H54 (cell line): ENCODE data around the gene RAB27B.

ENCODE experiments used
- DNase-seq: peaks from one replicate; pipeline ENCODE4 v3.0.0; 2011; ENCODE audit warnings: low spot score, mixed read lengths; ENCODE audit not compliant: insufficient read length
- FAIRE-seq: peaks from 3 replicates; lab custom pipeline; 2011; peaks lifted over from hg19 to GRCh38; lab: Jason Lieb, UNC
- POLR2A ChIP-seq: IDR thresholded peaks from 2 replicates; pipeline ENCODE4 v1.6.1; 2011; ENCODE audit warnings: low read depth, mild to moderate bottlenecking, low read length

Gene RAB27B

GRCh38 chr18:54828281-54828881, at the start of gene RAB27B:
TSS of gene RAB27B (plus strand) at chr18:54828477. CDS start at chr18:54877586, 49,109 bp downstream.
- peak; percentile 35 for DNase-seq
- TF ChIP-seq POLR2A: peak; percentile 34; the same call in 1 of the 2 replicates
- peak; percentile 89 for FAIRE-seq

GRCh38 chr18:54780285-54780861, 47.9 kb upstream of the RAB27B start:
- FAIRE-seq (no peak), DNase-seq (no peak)
- TF ChIP-seq POLR2A: no peak

GRCh38 chr18:54780970-54781369, 47.3 kb upstream of the RAB27B start:
- DNase-seq (no peak), FAIRE-seq (no peak)
- no peak for TF ChIP-seq POLR2A

- no peak for FAIRE-seq
- DNase-seq: no peak
- TF ChIP-seq POLR2A: no peak
These were observed 45.1 kb upstream of the RAB27B start for GRCh38 chr18:54783139-54783538.

GRCh38 chr18:54786206-54786605, 42.1 kb upstream of the RAB27B start:
- FAIRE-seq (no peak), DNase-seq (no peak)
- no peak for TF ChIP-seq POLR2A

- no peak for FAIRE-seq
- TF ChIP-seq POLR2A: no peak
- no peak for DNase-seq
These were observed 41.2 kb upstream of the RAB27B start for GRCh38 chr18:54787121-54787520.

- no peak for FAIRE-seq
- no peak for DNase-seq
- TF ChIP-seq POLR2A: no peak
These were observed 40.7 kb upstream of the RAB27B start for GRCh38 chr18:54787616-54788015.

- DNase-seq (no peak), FAIRE-seq (no peak)
- no peak for TF ChIP-seq POLR2A
These were observed 38.2 kb upstream of the RAB27B start for GRCh38 chr18:54790109-54790508.

- no peak for TF ChIP-seq POLR2A
- DNase-seq: no peak
- FAIRE-seq: no peak
These were observed 36.6 kb upstream of the RAB27B start for GRCh38 chr18:54791657-54792056.

GRCh38 chr18:54792079-54792478, 36.2 kb upstream of the RAB27B start:
- DNase-seq: no peak
- no peak for TF ChIP-seq POLR2A
- FAIRE-seq: no peak

- FAIRE-seq (no peak), DNase-seq (no peak)
- no peak for TF ChIP-seq POLR2A
These were observed 33.5 kb upstream of the RAB27B start for GRCh38 chr18:54794823-54795222.

GRCh38 chr18:54798186-54798585, 30.1 kb upstream of the RAB27B start:
- TF ChIP-seq POLR2A: no peak
- DNase-seq (no peak), FAIRE-seq (no peak)

- no peak for DNase-seq
- no peak for FAIRE-seq
- no peak for TF ChIP-seq POLR2A
These were observed 26.9 kb upstream of the RAB27B start for GRCh38 chr18:54801374-54801773.

- FAIRE-seq: no peak
These were observed 26.1 kb upstream of the RAB27B start for GRCh38 chr18:54802178-54802577.

GRCh38 chr18:54802686-54803395, 25.4 kb upstream of the RAB27B start:
- DNase-seq (no peak), FAIRE-seq (no peak)
- TF ChIP-seq POLR2A: no peak

More at GRCh38 chr18:54802178-54802577, 26.1 kb upstream of the RAB27B start:
- TF ChIP-seq POLR2A: no peak
- no peak for DNase-seq
